ENCODE measurements around the gene TNF. TPM values are rescaled to one million over a fixed set of nuclear protein-coding genes. Genes with fewer than 3 reads are reported as not detected.

The TNF gene
- total RNA-seq, 1 experiment from 2014 or later = 0.31 TPM

- POLR2A ChIA-PET = no interaction called here
- H3K4me1 Mint-ChIP-seq = peaks cover 48% of the 10 kb centered on the region
- CTCF ChIA-PET = no interaction called here
Measured at GRCh38 chr6:31533455-31533841, 41.9 kb upstream of the TNF start.

GRCh38 chr6:31534011-31534410, 41.4 kb upstream of the TNF start:
- H3K36me3 Mint-ChIP-seq = peaks cover 89% of the 10 kb centered on the region
- CTCF ChIA-PET = no interaction called here
- no peaks in the 10 kb centered on the region for H3K9me3 Mint-ChIP-seq
- no peak for ATAC-seq
- H3K27me3 Mint-ChIP-seq (ENCODE audit: low read depth) = no peaks in the 10 kb centered on the region
- no peak for DNase-seq (ENCODE audit: low spot score)
- TF ChIP-seq, protein P1, sequence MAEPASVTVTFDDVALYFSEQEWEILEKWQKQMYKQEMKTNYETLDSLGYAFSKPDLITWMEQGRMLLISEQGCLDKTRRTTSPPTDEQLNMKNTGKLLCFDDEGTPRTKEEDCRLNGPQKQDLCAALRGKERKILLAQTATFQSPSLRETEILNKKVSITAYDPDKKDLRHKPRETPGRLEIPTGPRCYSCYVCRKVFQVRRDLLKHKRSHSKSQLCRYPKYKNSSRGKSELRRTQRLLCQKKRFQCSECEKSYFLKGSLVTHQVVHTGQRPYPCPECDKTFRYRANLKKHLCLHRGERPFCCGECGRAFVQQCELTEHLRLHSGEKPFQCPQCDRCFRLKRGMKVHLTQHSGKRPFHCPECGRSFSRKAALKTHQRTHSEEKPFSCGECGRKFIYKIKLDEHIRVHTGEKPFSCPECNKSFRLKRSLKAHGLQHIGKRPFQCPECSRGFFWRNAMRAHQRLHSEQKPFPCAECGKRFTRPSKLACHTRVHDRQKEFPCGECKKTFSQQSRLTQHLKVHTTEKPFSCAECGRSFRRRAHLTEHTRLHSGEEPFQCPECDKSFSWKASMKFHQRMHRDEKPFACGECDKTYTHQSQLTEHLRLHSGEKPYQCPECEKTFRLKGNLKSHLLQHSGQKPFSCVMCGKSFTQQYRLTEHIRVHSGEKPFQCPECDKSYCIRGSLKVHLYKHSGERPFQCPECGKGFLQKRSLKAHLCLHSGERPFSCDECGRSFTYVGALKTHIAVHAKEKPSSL (CRISPR knock-in tag; conservative IDR thresholded peaks at IDR 0.05) = peak; percentile 24; the same call in 1 of the 2 replicates
- TF ChIP-seq ZNF671 (CRISPR knock-in tag; IDR thresholded peaks at IDR 0.05) = 0 out of 2 replicates have a peak, but pooled peaks have one; percentile 29
- no peak for TF ChIP-seq ZNF232 (CRISPR knock-in tag; IDR thresholded peaks at IDR 0.05)
- no peak for TF ChIP-seq NR2C2 (CRISPR knock-in tag; IDR thresholded peaks at IDR 0.05)
- H3K4me3 Mint-ChIP-seq = no peak overlapping the region
- peaks cover 49% of the 10 kb centered on the region for H3K4me1 Mint-ChIP-seq
- H3K27ac Mint-ChIP-seq = no peak overlapping the region
- POLR2A ChIA-PET = no interaction called here

More at GRCh38 chr6:31533455-31533841, 41.9 kb upstream of the TNF start:
- Mint-ChIP-seq H3K9me3 (no peaks in the 10 kb centered on the region), H3K27ac (peak overlapping the region; percentile 53), H3K4me3 (no peak overlapping the region), H3K27me3 (ENCODE audit: low read depth) (no peaks in the 10 kb centered on the region), H3K36me3 (peaks cover 83% of the 10 kb centered on the region)
- TF ChIP-seq ZNF396 (CRISPR knock-in tag; IDR thresholded peaks at IDR 0.05; ENCODE audit: borderline replicate concordance) (no peak), CDX4 (CRISPR knock-in tag; IDR thresholded peaks at IDR 0.05; ENCODE audit: borderline replicate concordance) (no peak)
- DNase-seq (ENCODE audit: low spot score) (no peak), ATAC-seq (no peak)

DNA sequence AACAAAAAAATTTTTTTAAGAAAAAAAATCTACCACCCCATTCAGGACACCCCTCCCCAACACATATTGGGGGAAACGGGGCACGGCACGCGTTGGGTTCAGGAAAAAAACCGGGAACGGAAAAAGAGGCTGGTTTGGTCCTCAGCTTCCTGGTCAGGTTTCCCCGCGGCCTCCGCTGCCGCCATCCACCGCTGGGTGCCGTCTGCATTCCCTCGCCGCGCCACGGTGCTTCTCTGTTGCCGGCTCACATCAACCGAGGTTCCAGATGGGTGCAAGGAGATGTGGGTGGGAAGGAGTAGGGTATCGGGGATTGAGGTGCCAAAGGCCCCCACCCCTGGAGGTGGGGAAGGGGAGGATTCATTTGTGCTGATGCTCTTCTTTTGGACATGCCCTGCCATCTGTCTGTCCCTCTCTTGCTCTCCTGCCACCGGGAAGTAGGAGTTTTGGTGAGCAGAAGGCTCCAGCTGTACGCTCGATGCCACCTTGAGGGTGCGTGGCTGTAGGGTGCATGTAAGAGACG, 40.8 kb upstream of the TNF start:
- peaks cover 51% of the 10 kb centered on the region for H3K4me1 Mint-ChIP-seq
- H3K36me3 Mint-ChIP-seq = peaks cover 93% of the 10 kb centered on the region
- DNase-seq (ENCODE audit: low spot score) (no peak), ATAC-seq (no peak)
- no peak overlapping the region for H3K4me3 Mint-ChIP-seq
- H3K27me3 Mint-ChIP-seq (ENCODE audit: low read depth) = no peaks in the 10 kb centered on the region
- POLR2A ChIA-PET = no interaction called here
- no peaks in the 10 kb centered on the region for H3K9me3 Mint-ChIP-seq
- H3K27ac Mint-ChIP-seq = peak overlapping the region; percentile 68
- CTCF ChIA-PET = no interaction called here
- no peak for TF ChIP-seq NFE2L1 (CRISPR knock-in tag; IDR thresholded peaks at IDR 0.05)
- TF ChIP-seq SMAD3 (CRISPR knock-in tag; IDR thresholded peaks at IDR 0.05; ENCODE audit: borderline replicate concordance) = no peak
- TF ChIP-seq SMAD4 (CRISPR knock-in tag; IDR thresholded peaks at IDR 0.05) = no peak
- no peak for TF ChIP-seq KAT7 (CRISPR knock-in tag; IDR thresholded peaks at IDR 0.05; ENCODE audit: borderline replicate concordance)
- TF ChIP-seq, protein P2, sequence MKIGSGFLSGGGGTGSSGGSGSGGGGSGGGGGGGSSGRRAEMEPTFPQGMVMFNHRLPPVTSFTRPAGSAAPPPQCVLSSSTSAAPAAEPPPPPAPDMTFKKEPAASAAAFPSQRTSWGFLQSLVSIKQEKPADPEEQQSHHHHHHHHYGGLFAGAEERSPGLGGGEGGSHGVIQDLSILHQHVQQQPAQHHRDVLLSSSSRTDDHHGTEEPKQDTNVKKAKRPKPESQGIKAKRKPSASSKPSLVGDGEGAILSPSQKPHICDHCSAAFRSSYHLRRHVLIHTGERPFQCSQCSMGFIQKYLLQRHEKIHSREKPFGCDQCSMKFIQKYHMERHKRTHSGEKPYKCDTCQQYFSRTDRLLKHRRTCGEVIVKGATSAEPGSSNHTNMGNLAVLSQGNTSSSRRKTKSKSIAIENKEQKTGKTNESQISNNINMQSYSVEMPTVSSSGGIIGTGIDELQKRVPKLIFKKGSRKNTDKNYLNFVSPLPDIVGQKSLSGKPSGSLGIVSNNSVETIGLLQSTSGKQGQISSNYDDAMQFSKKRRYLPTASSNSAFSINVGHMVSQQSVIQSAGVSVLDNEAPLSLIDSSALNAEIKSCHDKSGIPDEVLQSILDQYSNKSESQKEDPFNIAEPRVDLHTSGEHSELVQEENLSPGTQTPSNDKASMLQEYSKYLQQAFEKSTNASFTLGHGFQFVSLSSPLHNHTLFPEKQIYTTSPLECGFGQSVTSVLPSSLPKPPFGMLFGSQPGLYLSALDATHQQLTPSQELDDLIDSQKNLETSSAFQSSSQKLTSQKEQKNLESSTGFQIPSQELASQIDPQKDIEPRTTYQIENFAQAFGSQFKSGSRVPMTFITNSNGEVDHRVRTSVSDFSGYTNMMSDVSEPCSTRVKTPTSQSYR (CRISPR knock-in tag; IDR thresholded peaks at IDR 0.05) = no peak
- TF ChIP-seq, protein P3, sequence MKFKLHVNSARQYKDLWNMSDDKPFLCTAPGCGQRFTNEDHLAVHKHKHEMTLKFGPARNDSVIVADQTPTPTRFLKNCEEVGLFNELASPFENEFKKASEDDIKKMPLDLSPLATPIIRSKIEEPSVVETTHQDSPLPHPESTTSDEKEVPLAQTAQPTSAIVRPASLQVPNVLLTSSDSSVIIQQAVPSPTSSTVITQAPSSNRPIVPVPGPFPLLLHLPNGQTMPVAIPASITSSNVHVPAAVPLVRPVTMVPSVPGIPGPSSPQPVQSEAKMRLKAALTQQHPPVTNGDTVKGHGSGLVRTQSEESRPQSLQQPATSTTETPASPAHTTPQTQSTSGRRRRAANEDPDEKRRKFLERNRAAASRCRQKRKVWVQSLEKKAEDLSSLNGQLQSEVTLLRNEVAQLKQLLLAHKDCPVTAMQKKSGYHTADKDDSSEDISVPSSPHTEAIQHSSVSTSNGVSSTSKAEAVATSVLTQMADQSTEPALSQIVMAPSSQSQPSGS (CRISPR knock-in tag; IDR thresholded peaks at IDR 0.05; ENCODE audit: borderline replicate concordance, low read depth) = no peak
- no peak for TF ChIP-seq ZNF263 (CRISPR knock-in tag; IDR thresholded peaks at IDR 0.05; ENCODE audit: low read depth)
- no peak for TF ChIP-seq ZNF416 (CRISPR knock-in tag; IDR thresholded peaks at IDR 0.05)
- TF ChIP-seq CTCF (IDR thresholded peaks at IDR 0.05) = no peak
- TF ChIP-seq ARID4B (CRISPR knock-in tag; IDR thresholded peaks at IDR 0.05; ENCODE audit: borderline replicate concordance) = no peak
- TF ChIP-seq, protein P4, sequence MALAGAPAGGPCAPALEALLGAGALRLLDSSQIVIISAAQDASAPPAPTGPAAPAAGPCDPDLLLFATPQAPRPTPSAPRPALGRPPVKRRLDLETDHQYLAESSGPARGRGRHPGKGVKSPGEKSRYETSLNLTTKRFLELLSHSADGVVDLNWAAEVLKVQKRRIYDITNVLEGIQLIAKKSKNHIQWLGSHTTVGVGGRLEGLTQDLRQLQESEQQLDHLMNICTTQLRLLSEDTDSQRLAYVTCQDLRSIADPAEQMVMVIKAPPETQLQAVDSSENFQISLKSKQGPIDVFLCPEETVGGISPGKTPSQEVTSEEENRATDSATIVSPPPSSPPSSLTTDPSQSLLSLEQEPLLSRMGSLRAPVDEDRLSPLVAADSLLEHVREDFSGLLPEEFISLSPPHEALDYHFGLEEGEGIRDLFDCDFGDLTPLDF (CRISPR knock-in tag; IDR thresholded peaks at IDR 0.05) = no peak
